Stimulated activated naive CD8-positive, alpha-beta T cell treated with anti-CD3 and anti-CD28 coated beads, Interleukin-15, Interleukin-2, amounts not matched to agents 100 U/mL and 50 U/mL, for 24 hours (primary cell): ENCODE results near the gene VIT.

Experiments used
- ATAC-seq: fragments of 150-1000 bp; cut with Tn5 transposase; one replicate; pipeline ENCODE4 v1.10.0; 2021
- DNase-seq: peaks from one replicate; pipeline ENCODE4 v3.0.0; 2021

Gene VIT

GRCh38 chr2:36696533-36696932, at the start of gene VIT:
Gene VIT (plus strand): TSS chr2:36696707. CDS start chr2:36716371, 19,664 bp downstream.
- ATAC-seq, result no peak
- DNase-seq, result no peak

- ATAC-seq, result peak; percentile 73
- peak; percentile 5 for DNase-seq
These were observed 46.3 kb upstream of the VIT start for GRCh38 chr2:36650031-36650829.

GRCh38 chr2:36653155-36653554, 43.4 kb upstream of the VIT start:
- DNase-seq, result no peak
- ATAC-seq, result no peak

GRCh38 chr2:36653967-36654694, 42.4 kb upstream of the VIT start:
- DNase-seq (no peak), ATAC-seq (no peak)

GRCh38 chr2:36655453-36655852, 41.1 kb upstream of the VIT start:
- DNase-seq, result no peak
- ATAC-seq, result no peak

GRCh38 chr2:36657703-36658102, 38.8 kb upstream of the VIT start:
- ATAC-seq, result no peak
- no peak for DNase-seq

GRCh38 chr2:36658277-36658748, 38.2 kb upstream of the VIT start:
- ATAC-seq (no peak), DNase-seq (no peak)

GRCh38 chr2:36659218-36659617, 37.3 kb upstream of the VIT start:
- no peak for ATAC-seq
- no peak for DNase-seq

- peak; percentile 23 for ATAC-seq
These were observed 36.6 kb upstream of the VIT start for GRCh38 chr2:36659872-36660312.

GRCh38 chr2:36662638-36663037, 33.9 kb upstream of the VIT start:
- ATAC-seq (no peak), DNase-seq (no peak)

More at GRCh38 chr2:36659872-36660312, 36.6 kb upstream of the VIT start:
- no peak for DNase-seq

- ATAC-seq (no peak), DNase-seq (no peak)
These were observed 33.2 kb upstream of the VIT start for GRCh38 chr2:36663295-36663694.

- ATAC-seq (no peak), DNase-seq (no peak)
These were observed 32.4 kb upstream of the VIT start for GRCh38 chr2:36663851-36664695.

- DNase-seq (no peak), ATAC-seq (no peak)
These were observed 31.8 kb upstream of the VIT start for GRCh38 chr2:36664696-36665076.

- DNase-seq (no peak), ATAC-seq (no peak)
These were observed 28.6 kb upstream of the VIT start for GRCh38 chr2:36667931-36668330.

GRCh38 chr2:36670881-36671595, 25.5 kb upstream of the VIT start:
- ATAC-seq (no peak), DNase-seq (no peak)

- ATAC-seq (no peak), DNase-seq (no peak)
These were observed 24.8 kb upstream of the VIT start for GRCh38 chr2:36671731-36672130.

GRCh38 chr2:36672199-36672598, 24.3 kb upstream of the VIT start:
- DNase-seq (no peak), ATAC-seq (no peak)

GRCh38 chr2:36675579-36676282, 20.8 kb upstream of the VIT start:
- DNase-seq (no peak), ATAC-seq (no peak)

GRCh38 chr2:36676364-36676763, 20.1 kb upstream of the VIT start:
- ATAC-seq (no peak), DNase-seq (no peak)

GRCh38 chr2:36677386-36677785, 19.1 kb upstream of the VIT start:
- ATAC-seq (peak; percentile 36), DNase-seq (no peak)

GRCh38 chr2:36677996-36678605, 18.4 kb upstream of the VIT start:
- ATAC-seq, result no peak
- no peak for DNase-seq
